HT-29 (cell line): Measurements from ENCODE around the gene ZFYVE28. TPM values are rescaled to one million over a fixed set of nuclear protein-coding genes. Genes with fewer than 3 reads are reported as not detected.
"Not testable (repeated sequence)": the region's sequence is repeated elsewhere in the genome, so short reads cannot be mapped to it uniquely, and the experiment has no call there.

Source experiments
- DNase-seq: peaks from one replicate; pipeline ENCODE4 v3.0.0-alpha.2; 2015; ENCODE audit warnings: low spot score
- total RNA-seq: library from RNA; depleted of rRNA; stranded (reverse); fragments of >200 nt; shearing (Covaris generic); gene quantifications from 2 replicates; pipeline ENCODE4 v1.2.3, GENCODE V29; 2014

Gene ZFYVE28
- total RNA-seq, 1 experiment from 2014 or later = 2.0 TPM

DNA sequence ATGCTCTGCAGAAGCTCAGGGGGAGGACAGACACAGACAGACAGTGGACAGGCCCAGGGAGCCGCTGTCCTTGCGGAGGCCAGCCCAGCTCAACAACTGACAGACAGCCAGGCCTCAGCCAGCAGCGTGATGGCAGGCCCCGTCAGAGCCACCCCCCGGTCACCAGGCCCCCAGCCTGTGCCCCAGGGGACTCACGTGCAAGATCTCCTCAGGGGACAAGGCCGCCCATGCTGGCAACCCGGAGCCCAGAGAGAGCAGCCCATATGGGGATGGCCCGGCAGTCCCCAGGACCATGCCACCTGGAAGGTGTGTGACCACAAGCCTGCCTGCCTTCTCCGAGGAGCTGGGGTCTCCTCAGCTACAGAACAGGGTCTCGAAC is 128.5 kb downstream of the ZFYVE28 start:
- no peak for DNase-seq

DNA sequence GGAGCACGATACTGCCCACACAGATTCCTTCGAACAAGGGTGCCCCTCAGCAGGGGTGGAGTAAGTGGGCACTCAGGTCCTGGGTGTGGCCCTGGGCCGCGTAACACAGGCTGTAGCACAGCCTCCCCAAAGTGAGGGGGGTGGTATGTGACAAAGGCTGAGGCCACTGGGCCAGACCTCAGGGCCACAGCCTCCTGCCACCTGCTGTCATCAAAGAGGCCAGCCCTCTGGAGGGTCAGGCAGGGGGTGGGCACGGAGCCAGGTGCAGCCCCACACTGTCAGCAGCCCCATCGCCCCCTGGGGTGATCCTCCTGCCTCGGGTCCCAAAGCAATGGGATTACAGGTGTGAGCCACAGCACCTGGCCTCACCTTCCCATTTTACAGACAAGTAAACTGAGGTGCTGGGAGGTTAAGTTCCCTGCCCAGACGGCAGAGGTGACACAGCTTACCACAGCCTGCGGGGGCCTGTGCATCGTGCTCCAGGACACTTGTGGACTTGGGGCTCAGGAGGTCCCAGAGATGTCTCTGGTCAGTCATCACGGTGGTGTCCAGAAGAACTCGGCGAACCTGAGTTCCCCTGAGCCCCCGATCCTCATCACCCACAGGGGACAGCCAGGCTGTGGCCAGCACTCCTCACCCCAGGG is 129.0 kb downstream of the ZFYVE28 start:
- no peak for DNase-seq

DNA sequence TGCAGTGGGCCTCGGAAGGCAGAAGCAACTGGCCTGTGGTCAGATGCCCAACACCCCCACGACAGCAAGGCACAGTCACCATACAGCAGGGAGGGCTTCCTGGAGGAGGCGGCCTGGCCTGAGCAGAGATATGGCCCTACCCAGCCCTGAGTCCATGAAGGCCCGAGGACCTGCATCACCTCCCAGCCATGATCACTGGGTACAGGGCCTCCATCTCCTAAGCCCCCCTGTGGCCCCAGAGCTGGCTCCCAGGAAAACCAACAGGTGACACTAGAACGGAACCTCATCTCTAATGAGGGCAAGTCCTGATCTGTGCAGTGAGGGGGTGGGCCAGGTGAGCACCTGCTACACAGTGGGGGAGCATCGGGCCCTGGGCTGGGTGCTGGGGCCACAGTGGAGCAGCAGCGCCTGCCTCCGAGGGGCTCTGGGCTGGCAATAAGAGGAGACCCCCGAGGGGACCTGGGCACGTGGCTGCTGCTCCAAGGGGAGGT is 130.3 kb downstream of the ZFYVE28 start:
- no peak for DNase-seq

DNA sequence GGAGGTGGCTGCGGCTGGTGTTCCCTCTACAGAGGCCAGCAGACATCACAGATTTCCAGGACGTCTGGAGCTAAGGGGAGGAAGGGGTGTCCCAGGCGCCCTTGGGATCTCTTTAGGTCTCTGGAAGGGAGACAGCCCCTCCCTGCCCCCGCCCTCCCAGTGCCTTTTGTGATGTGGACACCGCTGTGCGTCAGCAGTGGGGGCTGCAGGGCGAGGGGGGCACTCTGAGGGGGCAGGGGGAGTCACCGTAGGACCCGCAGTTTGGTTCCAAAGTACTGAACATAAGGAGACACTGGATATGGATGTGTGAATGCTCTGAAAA is 130.9 kb downstream of the ZFYVE28 start:
- no peak for DNase-seq

DNA sequence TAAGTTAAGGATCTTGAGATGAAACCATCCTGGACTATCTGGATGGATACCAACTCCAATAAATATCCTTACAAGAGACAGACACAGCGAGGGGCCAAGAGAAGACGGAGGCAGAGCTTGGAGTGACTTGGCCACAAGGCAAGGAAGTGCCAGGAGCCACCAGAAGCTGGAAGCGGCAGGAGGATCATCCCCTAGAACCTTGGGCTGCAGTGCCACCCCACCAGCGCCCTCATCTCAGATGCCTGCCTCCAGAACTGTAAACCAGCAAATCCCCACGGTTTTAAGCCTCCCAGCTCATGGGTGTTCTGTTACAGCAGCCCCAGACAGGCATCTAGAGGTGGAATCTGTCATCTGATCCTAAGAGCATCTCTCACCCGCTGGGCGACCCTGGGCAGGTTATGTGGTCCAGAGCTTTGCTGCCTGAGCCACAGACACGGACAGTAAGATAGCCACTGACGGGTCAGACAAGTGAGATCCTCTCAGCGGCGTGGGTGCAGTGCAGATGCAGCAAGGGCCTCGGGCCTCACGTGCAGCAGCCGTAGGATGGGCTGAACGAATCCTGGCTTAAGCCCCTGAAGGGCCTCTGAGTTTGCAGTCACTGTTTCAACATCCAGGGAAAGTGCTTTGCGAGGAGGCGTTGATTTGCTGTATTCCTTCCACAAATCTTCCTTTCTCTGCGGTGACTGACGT is 131.4 kb downstream of the ZFYVE28 start:
- DNase-seq = no peak

DNA sequence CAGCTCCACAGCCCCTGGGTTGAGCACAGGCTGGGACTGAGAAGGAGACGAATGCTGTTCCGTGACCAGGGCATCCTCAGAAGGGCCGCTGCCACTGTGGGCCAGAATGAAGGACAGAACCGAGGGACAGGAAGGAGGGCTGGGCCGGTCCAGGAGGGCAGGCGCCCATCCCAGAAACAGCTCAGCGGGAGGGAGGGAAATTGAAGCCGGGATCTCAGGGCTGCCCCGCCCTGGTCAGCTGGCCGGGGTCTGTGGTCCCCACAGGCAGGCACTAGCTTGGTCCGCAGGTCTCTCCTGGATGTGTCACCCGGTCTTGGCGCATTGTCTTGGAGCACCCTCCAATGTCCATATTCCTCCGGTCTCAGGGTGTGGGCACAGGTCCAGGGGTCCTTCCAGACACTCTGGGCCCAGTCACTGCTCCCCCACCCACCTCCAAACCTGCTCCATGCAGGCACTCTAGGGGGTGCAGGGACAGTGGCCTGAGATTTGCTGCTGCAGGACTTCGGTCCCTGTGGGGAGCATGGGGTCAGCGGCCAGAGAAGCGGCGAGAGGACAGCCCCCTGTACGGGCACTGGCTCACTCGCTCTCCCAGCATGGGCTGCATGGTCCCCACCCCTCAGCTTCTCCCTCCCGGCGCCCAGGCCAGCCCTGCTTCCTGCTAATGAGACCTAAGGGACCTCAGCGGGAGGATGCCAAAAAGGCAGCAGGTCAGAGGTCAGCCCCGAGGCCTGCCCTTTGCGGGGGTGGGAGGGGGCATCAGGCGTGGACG is 132.6 kb downstream of the ZFYVE28 start:
- no peak for DNase-seq

DNA sequence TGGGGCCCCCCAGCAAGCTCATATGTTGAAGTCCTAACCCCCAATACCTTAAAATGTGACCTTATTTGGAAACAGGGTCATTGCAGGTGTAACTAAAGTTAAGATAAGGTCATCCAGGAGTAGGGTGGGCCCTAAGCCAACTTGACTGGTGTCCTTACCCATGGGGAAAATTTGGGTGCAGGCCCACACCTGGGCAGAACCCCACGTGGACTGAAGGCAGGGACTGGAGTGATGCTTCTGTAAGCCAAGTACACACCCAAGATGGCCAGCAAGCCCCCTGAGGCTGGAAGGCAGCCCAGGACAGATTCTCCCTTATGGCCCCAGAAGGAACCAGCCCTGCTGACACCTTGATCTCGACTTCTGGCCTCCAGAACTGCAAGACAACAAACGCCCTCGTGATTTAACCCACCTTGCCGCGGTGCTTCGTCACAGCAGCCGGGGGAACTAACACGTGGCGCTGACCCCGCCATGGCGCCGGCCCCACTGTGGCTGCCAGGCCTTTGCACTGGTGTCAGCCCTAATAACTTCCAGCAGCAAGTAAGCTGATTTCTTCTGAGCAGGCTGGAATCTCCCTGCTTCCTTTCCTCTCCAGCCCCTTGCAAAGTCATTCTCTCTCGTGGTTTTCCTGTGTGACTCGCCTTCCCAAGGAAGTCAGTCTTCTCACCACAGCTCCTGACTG is 133.4 kb downstream of the ZFYVE28 start:
- DNase-seq = no peak

DNA sequence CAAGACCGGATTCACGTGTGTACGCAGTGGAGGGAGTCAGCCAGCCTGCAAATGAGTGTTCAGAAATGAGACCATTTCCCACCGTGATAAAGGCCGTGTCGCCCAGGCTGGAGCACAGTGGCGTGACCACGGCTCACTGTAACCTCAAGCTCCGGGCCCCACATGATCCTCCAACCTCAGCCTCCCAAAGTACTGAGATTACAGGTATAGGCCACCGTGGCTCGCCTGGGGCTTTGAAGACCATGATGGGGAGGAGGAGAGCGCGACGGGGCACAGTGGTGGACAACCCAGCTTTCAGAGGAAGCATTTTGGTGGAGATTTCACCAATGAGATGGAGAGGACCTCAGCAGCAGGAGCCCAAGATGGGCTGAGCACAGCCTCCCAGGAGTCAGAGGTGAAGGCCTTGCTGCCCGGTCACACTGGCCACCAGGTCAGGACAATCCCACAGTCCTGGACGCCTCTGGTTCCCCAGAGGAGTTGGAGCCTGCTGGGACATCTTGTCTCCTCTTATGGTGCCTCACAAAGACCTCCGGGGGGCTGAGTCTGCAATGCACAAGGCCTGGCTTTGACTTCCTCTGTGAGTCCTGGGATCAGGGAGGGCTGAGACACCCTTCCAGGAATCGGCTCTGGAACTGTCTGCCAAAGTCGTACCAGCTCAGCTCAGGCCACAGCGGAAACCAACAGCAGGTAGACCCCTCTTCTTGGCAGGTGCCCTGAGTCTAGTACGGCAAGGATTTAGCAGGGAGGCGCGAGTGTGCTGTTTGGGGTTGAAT is 134.1 kb downstream of the ZFYVE28 start:
- no peak for DNase-seq

DNA sequence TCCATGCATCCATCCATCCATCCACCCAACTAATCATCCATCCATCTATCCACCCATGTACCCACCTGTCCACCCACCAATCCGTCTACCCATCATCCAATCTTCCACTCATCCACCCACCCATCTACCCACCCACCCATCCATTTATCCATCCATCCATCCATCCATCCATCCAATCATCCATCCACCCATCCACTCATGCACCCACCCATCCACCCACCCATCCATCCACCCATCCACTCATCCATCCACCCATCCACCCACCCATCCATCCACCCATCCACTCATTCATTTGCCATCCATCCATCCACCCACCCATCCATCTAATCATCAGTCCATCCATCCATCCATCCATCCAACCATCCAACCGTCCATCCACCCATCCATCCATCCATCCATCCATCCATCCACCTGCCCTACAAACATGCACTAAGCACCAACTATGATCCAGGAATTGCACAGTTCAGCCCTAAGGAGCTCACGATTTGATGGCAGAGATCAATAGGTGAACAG is 135.2 kb downstream of the ZFYVE28 start:
- no peak for DNase-seq

DNA sequence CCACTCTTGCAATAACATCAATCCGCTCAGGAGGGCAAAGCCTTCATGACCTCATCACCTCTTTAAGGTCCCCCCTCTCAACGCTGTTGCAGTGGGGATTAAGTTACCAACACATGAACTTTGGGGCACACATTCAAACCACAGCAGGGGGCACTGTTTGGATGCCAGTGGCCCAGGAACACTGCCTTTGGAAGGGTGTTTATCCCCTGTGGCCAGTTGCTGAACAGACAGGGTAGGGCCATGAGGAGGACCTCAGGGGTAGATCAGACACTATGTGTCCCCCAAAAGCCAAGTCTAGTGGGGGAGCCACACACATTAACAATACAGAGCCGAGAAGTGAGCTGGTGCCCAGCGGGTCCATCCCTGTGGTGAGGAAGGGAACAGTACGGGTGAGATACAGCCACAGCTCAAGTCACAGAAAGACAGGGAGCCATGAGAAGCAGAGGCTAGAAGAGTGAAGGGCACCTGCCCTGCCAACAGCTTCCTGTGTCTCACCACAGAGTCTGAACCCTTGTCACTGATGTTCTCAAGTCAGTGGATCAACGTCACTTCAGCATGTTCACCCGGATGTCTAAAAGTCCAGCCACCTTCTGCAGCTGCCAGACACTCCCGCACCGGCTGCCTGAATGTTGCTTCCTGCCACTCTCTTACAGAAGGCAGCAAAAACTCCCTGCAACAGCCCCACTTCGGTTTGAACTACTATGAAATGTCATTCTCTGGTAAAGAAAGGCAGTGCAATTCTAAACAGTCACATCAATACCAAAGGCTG is 136.7 kb downstream of the ZFYVE28 start:
- no peak for DNase-seq

DNA sequence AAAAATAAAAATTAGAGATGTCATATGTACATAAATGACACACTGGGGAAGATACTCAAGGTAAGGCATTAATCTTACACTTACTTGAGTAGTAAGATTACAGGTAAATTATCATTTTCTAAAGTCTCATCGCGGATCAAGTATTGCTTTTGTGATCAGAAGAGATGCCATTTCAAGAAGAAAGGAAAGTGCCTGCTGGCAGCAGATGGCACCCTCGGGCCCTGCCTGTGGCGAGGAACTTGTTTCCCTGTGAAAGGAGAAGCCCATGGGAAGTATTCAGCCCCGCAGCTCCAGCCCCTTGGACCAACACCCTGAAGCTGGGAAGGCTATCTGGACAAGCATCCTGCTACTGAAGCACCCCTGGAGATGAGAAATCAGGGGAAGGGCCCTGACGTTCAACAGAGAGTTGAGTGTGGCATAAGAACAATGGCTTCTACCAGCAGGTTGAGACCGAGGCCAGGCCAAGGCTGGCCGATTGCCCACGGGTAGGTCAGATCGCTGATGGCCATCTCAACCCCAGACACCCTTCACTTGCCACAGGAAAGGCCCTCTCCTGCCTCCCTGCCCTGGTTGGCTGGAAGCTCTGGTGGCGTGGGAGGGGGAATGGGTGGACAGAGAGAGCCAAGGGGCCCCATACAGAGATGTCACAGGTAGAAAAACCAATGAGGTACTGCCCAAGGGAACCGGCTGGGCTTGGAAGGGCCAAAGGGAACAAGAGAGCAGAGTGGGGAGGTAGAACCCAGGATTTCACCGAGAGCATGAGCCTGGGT is 137.7 kb downstream of the ZFYVE28 start:
- peak; percentile 23 for DNase-seq

DNA sequence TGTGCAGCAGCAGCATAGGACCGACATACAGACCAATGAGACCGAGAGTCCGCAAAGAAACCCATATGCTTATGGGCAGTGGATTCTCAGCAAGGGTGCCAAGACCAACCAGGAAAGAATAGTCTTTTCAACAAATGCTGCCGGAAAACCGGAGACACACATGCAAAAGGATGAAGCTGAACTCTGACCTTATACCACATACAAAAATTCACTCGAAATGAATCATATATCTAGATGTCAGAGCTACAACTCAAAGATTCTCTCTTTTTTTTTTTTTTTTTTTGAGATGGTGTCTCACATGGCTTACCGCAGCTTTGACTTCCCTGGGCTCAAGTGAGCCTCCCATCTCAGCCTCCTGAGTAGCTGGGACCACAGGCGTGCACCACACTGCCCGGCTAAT is 140.5 kb downstream of the ZFYVE28 start:
- DNase-seq = no peak

DNA sequence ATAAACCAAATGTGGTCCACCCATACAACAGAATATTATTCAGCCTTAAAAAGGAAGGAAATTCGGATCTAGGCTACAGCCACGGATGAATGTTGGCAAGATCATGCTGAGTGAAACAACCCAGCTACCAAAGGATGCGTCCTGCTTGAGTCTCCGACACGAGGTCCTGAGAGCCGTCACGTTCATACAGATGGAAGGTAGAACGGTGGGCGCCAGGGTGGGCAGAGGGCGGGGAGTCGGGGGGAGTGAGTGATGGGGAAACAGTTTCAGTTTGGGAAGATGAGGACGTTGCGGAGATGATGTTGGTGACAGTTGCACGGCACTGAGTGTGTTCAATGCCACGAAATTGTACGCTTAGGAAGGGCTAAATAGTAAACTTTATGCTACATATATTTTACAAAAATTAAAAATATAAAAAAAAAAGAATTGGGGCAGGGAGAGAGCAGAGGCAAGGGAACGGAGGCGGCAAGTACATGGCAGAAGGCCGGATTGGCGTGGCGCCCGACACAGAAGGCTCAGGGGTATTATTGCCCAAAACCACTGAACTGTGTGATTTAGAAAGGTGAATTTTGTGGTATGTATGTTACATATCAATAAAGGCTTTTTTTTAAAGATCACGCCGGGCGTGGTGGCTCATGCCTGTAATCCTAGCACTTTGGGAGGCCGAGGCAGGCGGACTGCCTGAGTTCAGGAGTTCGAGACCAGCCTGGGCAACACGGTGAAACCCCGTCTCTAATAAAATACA is 141.7 kb downstream of the ZFYVE28 start:
- DNase-seq = no peak

DNA sequence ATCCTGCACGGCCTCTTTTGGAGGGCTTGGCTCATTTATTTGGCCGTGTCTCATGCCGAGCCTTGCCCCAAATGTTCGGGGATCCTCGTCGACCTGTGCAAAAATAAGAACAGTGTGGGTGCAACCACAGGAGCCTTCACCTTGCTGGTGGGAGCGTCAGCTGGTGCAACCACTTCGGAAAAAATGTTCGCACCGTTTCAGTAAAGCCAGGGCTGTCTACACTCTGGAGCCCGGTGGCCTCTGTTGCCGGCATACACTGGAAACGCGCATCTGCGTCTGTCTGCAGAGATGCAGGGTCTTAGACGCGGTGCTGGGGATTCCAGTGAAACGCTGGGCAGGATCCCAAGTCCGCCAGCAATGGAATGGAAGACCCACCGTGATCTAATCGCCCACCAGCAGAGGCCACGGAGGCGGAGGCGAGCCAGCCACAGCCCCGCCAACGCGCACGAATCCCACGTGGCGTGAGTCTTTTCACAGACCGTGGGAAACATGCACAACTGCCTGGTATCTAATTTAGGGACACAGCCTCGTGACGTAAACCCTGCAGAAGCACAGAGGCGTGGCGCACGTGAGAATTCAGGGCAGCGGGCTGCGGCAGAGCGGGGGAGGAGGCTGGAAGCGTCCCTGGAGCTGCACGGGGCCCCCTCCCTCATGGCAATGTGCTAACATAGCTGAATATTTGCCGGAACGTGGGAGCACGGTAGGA is 142.7 kb downstream of the ZFYVE28 start:
- DNase-seq = no peak

DNA sequence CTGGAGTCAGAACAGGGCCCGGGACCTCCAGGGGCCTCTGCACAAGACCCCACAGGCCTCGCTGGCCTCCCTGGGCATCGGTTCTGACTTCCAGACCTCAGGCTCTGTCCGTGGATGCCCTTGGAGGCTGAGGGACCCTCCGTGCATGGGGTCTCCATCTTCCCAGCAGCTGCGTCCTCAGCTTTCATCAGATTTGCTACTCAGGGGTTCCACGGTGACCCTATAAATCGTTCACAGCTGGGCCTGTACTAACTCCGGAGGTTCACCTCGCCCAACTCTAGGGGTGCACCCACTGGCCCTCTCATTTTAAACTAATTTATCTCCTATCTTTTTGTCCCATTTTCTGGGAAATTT is 143.4 kb downstream of the ZFYVE28 start:
- DNase-seq = not testable (repeated sequence)

DNA sequence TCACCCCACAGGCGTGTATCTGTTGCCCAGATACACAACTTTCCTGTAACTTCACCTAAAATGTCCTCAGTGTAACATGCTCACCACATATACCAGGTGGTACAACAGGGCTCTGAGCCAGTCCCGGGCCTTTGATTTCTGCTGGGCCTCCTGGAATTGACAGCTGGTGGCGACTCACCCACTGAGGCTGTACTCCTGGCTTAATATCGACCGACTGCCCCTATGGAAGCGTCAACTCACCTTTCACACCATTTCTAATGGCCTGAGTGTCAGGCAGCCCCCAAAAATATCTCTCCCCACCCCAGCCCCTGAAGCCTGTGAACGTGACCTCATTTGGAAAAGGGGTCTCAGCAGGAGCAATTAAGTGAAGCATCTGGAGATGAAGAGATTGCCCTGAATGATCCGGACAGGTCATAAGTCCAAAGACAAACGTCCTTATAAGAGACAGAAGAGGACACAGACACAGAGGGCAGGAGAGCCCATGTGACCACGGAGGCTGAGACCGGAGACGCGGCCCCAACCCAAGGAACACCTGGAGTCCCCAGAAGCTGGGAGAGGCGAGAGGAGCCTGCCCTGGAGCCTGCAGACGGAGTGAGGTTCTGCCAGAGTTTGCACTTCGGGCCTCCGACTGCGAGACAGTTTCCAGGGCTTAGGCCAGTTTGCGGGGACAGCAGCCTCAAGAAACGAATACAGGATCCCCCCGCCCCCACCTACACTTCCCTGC is 144.0 kb downstream of the ZFYVE28 start:
- no peak for DNase-seq

DNA sequence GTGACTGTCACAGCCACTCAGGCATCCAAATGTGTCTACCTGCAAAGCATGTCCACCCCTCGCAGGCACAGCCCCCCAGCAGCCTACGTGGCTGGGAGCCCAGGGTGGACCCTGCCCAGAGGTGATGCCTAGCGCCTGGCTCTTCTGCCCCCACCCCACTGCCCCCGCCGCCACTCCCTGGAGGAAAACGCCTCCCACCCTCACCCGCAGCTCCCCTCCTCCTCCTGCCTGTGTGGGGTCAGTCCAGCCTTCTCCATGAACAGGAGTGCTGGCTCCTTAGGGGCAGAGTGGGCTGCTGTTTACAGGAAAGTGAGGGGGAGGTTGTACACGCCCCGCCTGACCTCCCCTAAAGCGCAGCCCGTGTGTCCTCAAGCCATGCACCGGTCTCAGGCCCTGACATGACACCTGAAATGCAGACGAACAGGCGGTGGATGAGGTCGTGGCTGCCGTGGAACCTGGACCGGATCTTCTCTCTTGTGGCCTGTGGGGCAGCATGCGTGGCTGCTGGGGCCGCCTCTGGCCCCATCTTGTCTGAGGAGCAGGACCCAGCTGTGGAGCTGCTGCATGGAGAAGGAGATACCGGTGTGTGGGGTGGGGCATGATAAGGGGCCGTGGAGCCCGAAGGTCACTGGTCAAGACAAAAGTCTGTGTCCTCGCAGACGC is 144.7 kb downstream of the ZFYVE28 start:
- no peak for DNase-seq
